WTC11 (cell line): ENCODE data around the gene GARS1.

Experiments
- FOXP1 ChIP-seq: sonication (generic); formaldehyde crosslinking; IDR thresholded peaks from 2 replicates; pipeline ENCODE4 v1.8.0; 2022; ENCODE audit warnings: missing genetic modification reagents, mild to moderate bottlenecking, moderate library complexity, borderline replicate concordance
- MYBL2 ChIP-seq: sonication (generic); formaldehyde crosslinking; IDR thresholded peaks from 2 replicates; pipeline ENCODE4 v1.8.1; 2023; ENCODE audit warnings: mild to moderate bottlenecking, moderate library complexity, missing genetic modification reagents
- TF ChIP-seq, protein P1 (sequence below): sonication (generic); formaldehyde crosslinking; IDR thresholded peaks from 2 replicates; pipeline ENCODE4 v1.8.1; 2022; ENCODE audit warnings: missing genetic modification reagents, borderline replicate concordance

GRCh38 chr7:30604901-30605300 is 10.2 kb downstream of the GARS1 start:
- TF ChIP-seq FOXP1 (CRISPR knock-in tag) (no peak), MYBL2 (CRISPR knock-in tag) (no peak)
- TF ChIP-seq, protein P1, sequence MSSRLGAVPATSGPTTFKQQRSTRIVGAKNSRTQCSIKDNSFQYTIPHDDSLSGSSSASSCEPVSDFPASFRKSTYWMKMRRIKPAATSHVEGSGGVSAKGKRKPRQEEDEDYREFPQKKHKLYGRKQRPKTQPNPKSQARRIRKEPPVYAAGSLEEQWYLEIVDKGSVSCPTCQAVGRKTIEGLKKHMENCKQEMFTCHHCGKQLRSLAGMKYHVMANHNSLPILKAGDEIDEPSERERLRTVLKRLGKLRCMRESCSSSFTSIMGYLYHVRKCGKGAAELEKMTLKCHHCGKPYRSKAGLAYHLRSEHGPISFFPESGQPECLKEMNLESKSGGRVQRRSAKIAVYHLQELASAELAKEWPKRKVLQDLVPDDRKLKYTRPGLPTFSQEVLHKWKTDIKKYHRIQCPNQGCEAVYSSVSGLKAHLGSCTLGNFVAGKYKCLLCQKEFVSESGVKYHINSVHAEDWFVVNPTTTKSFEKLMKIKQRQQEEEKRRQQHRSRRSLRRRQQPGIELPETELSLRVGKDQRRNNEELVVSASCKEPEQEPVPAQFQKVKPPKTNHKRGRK (CRISPR knock-in tag), result no peak
